GM04503 (cell line): ENCODE results near the gene RDX.
"Not testable (repeated sequence)": the region's sequence is repeated elsewhere in the genome, so short reads cannot be mapped to it uniquely, and the experiment has no call there.

Experiments used
- DNase-seq: peaks from one replicate; pipeline ENCODE4 v3.0.0-alpha.2; 2012; ENCODE audit warnings: low read depth

Gene RDX

DNA sequence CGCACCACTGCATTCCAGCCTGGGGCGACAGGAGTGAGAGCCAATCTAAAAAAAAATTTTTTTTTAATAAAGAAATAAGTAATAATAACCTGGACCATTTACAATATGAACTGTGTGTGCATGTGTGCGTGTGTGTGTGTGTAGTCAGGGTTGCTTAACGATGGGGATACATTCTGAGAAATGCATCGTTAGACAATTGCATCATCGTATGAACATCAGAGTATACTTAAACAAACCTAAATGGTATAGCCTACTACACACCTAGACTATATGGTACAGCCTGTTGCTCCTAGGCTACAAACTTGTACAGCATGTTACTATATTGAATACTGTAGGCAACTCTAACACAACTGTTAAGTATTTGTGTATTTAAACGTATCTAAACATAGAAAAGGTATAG, 26.4 kb downstream of the RDX start:
- no peak for DNase-seq

DNA sequence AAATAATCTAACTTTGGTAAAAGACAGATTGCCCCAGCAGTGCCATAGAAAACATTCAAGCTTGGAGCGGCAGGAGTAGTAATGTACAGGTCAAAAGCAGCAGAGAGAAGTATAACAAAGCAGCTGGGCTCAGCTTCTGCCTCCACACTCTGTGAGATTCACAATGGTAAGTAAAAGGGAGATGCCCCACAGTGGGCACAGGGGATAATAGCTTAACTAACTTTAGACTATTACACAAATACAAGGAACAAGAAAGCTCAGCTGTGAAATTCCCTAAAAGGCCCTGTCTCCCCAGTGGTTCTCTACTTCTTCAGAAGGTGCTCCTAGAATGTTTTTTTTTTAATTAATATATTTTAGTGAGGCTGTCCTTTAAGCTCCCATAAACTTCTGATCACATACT, 28.0 kb downstream of the RDX start:
- DNase-seq: no peak

DNA sequence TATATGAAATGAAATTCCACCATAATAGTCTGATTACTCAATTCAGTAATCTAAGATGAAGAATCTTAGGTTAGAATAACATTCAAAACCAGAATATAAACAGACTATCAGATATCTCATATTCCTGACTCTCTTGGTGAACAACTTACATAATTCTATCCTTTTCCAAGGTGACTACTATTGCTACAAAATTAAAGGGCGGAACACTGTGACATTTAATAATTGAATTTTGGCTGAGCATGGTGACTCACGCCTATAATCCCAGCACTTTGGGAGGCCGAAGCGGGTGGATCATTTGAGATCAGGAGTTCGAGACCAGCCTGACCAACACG, 34.4 kb downstream of the RDX start:
- no peak for DNase-seq

DNA sequence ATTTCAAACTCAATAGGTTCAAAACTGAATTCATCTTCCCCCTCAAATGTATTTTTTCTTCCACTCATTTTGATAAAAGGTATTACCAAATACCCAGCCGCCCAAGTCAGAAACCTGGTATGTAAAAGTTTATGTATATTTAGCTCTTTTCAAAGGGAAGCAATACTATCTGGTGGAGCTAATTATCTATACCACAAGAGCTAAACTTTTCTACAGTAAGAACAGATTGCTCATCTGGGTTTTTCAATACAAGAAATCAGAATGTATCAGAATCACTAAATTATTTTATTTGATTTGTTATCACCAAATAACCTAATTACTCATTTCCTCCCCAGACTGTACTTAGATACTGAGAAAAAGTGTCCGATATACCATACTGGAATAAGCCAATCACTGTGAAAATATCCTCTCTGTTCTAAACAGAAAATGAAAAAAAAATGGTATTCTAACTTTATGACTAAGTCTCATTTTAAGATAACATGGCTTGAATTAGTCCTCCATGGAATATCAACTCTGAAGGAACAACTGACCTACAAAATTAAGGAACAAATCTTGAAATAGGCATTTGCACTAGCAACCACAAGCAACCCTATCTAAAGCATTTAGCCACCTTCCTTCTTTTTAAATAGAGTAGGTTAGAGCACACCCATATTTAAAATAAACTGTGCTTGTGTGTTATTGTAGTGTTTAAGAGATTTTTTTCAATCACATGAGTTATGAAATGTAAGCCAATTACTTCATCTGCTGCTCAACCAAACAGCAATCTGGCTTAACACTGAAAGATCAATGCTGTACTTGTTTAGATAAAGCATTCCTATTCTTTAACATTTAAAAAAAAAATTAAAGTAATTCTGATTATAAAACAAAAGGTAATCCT, 35.0 kb downstream of the RDX start:
- no peak for DNase-seq

DNA sequence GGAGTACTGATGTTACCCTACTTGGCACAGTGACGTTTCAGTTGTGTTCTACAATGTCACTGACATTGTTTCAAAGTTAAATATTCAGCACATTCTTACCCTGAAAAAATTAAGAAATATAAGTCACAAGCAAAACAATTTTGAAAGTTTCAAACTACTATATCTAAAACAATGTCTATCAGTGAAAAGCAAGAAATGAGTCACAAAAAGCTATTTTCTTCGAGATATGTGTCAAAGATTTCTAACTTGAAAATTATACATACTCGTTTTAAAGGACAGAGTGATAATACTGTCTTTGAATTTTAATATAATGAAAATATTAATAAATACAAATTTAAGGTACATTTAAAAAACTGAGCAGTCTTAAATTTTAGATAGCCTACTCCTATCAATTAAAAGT, 42.9 kb downstream of the RDX start:
- no peak for DNase-seq

DNA sequence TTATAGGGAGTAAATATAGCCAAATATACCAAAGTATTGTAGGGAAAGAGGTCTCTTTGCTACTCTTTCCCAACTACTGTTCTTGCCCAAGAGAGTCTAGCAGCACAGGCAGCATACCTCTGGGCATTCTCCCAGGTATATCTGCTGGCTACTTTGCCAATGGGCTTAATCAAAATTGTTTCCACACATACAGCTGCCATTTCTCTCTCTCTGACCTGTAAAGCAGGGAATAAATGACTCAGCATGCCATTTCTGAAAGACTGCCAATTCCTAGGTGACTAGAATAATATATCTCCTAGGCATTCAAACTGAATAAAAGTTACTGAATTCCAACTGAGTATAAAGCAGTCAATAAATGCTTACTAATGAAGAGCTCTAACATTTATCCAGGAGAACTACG, 44.6 kb downstream of the RDX start:
- peak; percentile 7 for DNase-seq

DNA sequence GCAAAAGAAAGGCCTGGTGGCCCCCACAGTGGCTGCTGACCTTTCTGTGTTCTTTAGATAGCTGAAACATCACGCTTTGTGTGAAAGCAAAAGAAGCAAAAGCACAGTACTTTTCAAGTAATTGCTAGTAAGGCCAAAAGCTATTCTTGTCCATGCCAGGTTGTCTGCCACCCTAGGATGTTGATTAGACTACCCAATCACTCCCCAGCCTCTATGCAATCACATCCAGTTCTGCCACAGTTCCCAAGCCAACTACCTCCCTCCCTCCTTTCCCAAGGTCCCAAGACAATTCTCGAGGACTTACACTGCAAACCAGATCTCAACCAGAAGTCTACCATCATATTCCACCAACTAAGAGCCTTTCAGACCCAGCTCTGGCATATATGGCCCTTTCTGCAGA, 46.2 kb downstream of the RDX start:
- DNase-seq: no peak

DNA sequence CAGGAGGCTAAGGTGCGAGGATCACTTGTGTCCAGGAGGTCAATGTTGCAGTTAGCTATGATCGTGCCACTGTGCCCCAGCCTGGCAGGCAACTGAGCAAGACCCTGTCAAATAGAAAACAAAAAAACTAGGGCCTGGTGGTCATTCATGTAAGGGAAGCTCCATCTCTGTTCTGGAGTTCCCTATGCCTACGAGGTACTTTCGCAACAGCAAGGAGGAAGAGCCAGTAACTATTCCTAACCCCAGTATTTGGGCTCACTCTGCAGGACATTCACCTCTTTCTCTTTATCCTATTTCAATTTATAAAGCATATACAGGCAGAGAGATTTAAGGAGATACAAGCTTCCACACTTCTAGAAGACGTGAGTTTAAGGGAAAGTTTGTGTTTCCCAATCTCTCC, 46.6 kb downstream of the RDX start:
- DNase-seq: no peak

DNA sequence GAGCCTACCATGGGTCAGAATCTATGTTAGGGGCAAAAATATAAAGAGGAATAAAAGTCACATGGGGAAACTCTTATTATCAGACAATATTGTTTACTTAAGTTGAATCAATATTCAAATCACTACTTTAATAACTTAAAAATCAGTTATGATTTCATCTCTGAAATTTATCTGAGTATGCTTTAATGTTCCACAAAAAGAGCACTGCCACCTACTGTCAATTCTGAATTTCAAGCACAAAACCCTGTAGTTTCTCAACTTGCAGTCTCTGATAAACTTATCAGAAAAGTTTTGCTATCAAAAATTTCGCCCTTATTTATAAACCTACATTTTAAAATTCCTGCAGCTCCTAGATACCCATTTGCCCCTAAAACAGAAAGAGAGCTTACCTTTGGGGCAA, 47.3 kb downstream of the RDX start:
- no peak for DNase-seq

DNA sequence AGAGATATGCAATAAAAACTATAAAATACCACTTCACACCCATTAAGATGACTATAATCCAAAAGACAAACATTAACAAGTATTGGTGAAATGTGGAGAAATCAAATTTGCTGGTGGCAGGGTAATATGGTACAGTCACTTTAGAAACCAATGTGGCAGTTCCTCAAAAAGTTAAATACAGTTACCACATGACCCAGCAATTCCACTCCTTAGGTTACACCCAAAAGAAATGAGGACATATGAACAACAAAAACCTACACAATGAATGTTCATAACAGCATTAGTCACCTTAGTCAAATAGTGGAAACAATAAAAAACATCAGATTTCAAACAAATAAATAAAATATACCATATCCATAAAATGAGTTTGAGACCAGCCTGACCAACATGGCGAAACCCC, 52.6 kb downstream of the RDX start:
- no peak for DNase-seq

DNA sequence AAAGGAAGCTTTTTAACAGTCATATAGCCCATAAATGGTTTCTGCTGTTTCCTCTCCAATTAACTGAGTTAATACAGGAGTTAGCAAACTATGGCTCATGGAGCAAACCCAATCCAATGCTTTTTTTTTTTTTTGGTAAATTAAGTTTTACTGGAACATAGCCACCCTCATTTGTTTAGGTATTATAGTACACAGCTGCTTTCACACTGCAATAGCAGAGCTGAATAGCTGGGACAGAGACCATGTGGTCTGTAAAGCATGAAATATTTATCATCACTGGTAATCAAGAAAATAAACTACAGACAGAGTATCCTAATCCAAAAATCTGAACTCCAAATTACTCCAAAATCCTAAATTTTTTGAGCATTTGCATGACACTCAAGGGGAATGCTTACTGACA, 53.7 kb downstream of the RDX start:
- DNase-seq: no peak

DNA sequence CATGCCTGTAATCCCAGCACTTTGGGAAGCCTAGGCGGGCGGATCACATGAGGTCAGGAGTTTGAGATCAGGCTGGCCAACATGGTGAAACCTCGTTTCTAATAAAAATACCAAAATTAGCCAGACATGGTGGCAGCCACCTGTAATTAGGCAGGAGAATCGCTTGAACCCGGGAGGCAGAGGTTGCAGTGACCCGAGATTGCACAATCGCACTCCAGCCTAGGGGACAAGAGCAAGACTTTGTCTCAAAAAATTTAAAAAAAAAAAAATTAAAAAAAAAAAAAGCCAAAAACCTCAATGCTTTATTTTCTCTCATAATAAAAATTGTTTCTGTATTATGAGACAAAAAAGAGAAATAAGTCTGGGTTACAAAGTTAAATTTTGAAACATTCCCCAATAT, 54.2 kb downstream of the RDX start:
- no peak for DNase-seq

DNA sequence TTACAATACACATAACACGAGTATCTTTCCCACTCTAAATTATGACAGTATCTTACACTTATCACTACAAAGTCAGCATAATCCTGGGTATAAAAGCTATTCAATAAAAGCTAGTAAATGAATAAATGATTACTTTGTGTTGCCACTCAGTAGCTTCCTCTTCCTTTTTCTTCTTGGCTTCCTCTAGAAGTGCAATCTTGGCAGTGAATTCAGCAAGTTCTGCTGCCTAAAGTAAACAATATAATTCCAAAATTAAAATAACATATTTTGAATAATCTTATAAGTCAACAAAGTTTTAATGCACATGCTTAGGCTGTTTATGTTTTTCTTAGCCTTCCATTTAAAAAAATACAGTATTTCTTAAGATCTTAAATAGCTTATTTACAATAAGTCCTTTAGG, 60.4 kb downstream of the RDX start:
- no peak for DNase-seq

DNA sequence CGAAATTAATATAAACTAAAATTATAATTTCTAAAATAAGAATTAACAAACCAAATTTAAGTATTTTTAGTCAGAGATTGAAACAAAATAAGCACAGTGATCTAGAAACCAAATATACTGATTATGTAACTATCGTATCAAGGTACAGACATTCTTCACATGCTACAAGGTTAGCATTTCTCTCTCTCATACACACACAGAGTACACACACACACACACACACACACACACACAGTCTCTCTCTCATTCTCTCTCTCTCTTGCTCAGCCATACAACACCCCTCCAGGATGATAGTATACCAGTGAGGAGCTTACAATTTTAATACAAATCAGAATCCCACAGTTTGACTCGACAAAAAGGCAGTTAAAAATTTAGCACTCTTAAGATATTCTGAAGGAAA, 66.0 kb downstream of the RDX start:
- no peak for DNase-seq

DNA sequence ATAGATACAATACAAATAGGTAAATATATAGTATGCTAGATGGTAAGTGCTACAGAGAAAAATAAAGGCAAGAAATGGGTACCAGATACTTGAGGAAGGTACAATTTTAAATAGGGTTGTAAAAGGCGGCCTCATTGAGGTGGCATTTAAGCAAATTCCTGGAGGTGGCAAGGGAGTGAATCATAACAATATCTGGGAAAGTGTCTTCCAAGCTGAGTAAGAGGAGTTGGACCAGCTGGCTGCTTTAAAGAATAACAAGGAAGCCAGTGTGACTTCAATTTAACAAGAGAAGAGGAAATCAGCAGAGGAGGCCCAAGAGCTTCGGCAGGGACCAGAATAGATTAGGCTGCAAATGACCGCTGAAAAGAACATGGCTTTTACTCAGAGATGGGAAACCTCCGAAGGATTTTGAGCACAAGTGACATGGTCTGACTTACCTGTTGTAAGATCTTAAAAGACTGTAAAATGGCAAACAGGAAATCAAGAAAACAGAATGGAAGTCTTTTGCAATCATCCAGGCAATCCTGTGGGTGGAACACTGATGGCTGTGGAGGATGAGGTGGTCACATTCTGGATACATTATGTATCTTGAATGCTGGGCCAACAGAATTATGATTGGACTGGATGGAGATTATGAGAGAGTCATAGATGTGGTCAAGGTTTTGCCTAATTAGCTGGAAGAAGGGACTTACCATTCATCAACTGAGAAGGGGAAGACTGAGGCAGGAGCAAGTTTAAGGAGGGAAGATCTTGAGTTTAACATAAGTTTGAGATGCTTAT, 77.2 kb downstream of the RDX start:
- no peak for DNase-seq

DNA sequence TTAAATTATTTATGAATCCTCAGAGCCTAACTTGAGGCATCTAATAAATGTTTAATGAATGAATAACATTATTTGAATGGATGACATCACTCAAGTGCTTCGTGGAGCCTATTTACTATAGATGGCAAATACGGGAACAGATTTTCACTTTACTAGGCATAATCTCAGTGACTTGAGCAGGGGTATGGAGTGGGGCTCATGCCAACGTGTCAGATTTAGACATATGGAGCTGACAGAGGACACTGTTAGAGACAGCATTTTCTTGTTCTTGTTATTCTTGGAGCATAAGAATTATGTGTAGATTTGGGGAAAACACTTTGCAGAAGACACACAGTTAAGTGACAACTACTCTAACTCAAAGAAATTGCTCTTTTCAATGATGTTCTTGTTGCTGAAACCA, 78.5 kb downstream of the RDX start:
- no peak for DNase-seq

DNA sequence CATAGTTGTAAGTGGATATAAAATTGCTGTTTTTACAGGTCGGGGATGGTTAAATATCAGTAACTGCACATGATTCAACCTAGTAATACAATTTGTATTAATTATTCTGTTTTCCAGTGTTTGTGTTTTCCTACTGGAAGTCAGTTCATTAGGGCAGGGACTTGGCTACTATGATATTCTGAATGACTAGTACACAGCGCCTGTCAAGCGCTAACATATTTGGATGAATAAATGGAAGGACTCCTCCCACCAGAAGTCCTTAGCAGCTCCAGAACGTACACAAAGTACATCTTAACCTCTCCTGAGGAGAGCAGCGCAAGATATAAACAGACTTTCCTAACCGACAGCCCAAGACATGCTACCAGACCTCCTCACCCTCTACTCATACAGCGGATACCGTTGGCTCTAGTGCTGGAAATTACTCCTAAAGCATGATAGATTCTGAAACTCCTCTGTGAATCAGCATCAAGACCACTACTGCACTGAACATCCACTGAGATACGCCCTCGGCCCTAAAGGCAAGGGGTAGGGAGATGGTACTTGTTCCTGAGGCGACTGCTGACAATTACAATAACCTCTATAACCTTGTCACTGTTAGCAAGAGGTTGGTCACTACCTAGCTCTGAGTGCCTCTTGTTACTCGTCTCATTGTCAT, 79.1 kb downstream of the RDX start:
- no peak for DNase-seq

DNA sequence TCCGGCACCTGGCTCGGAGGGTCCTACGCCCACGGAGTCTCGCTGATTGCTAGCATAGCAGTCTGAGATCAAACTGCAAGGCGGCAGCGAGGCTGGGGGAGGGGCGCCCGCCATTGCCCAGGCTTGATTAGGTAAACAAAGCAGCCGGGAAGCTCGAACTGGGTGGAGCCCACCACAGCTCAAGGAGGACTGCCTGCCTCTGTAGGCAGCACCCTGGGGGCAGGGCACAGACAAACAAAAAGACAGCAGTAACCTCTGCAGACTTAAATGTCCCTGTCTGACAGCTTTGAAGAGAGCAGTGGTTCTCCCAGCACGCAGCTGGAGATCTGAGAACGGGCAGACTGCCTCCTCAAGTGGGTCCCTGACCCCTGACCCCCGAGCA, 87.1 kb downstream of the RDX start:
- not testable (repeated sequence) for DNase-seq

DNA sequence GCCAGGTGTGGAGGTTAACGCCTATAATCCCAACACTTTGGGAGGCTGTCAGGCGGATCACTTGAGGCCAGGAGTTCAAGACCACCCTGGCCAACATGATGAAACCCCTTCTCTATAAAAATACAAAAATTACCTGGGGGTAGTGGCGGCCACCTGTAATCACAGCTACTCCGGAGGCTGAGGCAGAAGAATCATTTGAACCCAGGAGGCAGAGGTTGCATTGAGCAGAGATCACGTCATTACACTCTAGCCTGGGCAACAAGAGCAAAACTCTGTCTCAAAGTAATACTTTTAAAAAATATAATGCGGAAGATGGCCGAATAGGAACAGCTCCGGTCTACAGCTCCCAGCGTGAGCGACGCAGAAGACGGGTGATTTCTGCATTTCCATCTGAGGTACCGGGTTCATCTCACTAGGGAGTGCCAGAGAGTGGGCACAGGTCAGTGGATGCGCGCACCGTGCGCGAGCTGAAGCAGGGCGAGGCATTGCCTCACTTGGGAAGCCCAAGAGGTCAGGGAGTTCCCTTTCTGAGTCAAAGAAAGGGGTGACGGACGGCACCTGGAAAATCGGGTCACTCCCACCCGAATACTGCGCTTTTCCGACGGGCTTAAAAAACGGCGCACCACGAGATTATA, 87.6 kb downstream of the RDX start:
- not testable (repeated sequence) for DNase-seq

DNA sequence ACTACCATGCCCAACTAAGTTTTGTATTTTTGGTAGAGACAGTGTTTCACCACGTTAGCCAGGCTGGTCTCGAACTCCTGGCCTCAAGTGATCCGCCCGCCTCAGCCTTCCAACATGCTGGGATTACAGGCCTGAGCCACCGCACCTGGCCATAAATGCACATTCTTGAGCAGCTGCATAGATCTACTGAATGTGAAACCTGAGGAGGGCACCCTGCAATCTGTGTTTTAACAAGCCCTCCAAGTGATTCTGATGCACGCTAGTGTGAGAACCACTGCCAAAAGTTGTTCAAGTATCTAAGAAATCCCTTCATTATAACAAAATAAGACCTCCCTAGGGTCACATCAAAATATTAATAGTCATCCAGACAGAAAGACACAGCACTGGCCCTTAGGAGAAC, 89.3 kb downstream of the RDX start:
- no peak for DNase-seq

DNA sequence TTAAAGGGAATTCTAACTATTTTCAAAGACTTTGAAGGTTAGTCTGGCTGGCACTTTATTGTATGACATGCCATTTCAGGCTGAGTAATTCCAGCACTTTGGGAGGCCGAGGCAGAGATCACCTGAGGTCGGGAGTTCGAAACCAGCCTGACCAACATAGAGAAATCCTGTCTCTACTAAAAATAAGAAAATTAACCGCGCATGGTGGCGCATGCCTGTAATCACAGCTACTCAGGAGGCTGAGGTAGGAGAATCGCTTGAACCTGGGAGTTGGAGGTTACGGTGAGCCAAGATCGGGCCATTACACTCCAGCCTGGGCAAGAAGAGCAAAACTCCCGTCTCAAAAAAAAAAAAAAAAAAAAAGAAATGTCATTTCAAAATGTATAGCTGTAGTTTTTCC, 95.6 kb downstream of the RDX start:
- DNase-seq: no peak

DNA sequence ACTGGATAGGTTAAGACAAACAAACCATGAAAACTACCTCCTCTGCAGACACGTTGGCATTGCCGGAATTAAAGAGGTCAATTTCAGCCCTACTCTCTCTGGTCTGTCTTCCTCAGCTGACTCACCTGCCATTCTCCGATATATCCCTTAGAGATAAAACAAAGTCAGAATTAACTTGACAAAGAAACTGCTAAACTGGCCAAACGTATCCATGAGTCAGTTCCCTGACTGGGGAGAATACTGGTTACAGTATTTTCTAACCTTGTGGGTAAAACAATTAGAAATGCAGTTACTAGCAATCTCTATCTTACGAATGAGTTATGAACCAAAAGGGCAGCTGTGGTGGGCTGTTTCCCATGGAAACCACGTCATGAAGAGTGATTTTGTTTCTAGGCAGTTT, 96.2 kb downstream of the RDX start:
- DNase-seq: no peak
